Right kidney (tissue), 1 donor: ENCODE results near the gene RPL6.

Source experiments
- DNase-seq: peaks from one replicate; pipeline ENCODE4 v3.0.0-alpha.2; 2016

RPL6 gene

GRCh38 chr12:112382866-112383265 lies 26.5 kb downstream of the RPL6 start:
- DNase-seq = no peak

- peak; percentile 89 for DNase-seq
Observed at GRCh38 chr12:112381883-112382796, 27.3 kb downstream of the RPL6 start, which contains the start of gene HECTD4. TSS of gene HECTD4 (minus strand) at chr12:112382431. CDS start at chr12:112382128, 303 bp downstream.

DNA sequence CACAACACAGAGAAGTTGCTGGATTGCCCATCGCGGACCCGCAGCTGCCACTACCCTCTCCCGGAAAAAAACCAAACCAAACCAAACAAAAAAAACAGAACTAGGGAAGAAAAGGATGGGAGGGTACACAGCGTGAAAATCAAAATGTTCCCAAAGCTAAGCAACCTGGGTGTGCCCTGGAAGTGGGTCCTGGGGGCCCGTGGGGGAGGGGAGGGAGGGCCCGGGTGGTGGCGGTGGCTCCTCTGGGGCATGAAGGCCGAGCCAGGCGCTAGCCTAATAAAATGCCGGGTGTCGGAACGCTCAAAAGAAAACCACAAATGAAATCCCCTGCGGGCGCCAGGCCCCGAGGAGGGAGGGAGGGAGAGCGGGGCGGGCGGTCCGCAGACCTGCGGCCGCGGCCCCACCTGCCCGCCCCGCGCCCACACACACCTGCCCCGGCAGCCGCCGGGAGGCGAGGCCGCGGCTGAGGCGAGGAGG lies 28.0 kb downstream of the RPL6 start:
- DNase-seq = no peak

GRCh38 chr12:112380663-112381405 lies 28.6 kb downstream of the RPL6 start:
- DNase-seq = peak; percentile 62

GRCh38 chr12:112375105-112375504 lies 34.3 kb downstream of the RPL6 start:
- no peak for DNase-seq

DNA sequence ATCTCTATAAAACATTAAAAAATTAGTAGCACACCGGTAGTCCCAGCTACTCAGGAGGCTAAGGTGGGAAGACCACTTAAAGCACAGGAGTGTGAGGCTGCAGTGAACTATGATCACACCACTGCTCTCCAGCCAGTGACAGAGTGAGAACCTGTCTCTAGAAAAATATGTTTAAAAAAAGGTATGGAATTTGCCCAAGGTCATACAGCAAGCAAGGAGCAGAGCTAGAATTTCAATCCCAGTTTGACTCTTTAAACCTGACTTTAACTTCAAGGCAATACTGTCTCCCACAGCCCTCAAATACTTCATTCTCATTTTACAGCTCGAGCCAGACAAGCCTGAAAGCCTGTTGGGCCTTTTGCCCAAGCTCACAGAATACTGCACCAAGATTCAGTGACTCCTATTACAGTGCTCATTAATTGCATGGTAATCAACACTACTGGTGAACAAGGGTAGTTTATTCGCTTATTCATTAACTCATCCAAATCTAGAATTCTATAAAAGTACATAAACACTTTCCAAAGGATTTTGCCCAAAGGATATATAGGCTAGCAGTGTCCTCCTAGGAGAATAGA lies 35.2 kb downstream of the RPL6 start:
- no peak for DNase-seq

- no peak for DNase-seq
Observed at GRCh38 chr12:112370868-112371510, 38.4 kb downstream of the RPL6 start.

- no peak for DNase-seq
Observed at GRCh38 chr12:112370199-112370598, 39.2 kb downstream of the RPL6 start.

DNA sequence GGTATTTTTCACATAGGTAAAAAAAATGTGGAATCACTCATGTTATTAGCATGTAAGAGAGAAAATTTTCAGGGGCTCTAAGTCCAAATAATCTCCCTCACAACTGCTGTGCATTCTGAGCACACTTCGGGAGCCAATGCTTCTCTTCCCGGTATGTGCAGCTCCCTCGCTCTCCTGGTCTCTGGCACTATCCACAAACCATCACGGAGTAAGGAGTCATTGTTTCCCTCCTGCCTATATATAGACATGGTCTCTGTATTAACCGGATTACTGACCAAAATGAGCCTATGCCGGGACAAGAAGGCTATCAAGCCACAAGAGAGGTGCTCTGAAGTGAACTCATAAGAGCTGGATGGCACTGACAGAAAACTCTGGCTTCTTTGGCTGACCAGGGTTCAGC lies 40.5 kb downstream of the RPL6 start:
- no peak for DNase-seq

DNA sequence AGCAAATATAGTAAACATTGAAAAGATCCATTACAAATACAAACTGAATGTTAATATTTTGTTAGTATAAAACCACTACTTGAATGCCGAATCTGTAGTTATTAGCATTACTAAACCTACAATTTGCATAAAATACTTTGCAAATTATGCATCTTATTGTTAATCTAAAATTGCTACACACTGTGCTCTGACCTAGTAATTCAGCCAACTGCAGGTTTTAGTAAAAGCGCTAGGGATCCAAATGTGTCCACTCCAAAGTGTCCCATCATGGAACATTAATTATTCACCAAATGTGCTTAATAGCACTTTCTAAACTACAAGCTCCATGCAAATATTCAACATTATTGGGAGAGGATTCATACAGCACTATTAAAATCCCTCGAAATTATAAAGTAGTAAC lies 41.4 kb downstream of the RPL6 start:
- DNase-seq = no peak

- no peak for DNase-seq
Observed at GRCh38 chr12:112362310-112362709, 47.1 kb downstream of the RPL6 start.

GRCh38 chr12:112361271-112361670 lies 48.1 kb downstream of the RPL6 start:
- DNase-seq = no peak

DNA sequence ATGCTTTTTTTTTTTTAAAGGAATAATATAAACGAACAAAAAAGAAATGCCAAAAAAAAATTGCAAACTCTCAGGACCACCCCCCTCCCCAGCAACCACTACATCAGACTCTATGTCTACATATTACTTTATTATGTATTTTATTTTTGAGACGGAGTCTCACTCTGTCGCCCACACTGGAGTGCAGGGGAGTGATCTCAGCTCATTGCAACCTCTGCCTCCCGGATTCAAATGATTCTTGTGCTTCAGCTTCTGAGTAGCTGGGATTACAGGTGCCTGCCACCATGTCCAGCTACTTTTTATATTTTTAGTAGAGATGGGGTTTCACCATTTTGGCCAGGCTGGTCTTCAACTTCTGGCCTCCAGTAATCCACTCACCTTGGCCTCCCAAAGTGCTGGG lies 50.1 kb downstream of the RPL6 start:
- no peak for DNase-seq

DNA sequence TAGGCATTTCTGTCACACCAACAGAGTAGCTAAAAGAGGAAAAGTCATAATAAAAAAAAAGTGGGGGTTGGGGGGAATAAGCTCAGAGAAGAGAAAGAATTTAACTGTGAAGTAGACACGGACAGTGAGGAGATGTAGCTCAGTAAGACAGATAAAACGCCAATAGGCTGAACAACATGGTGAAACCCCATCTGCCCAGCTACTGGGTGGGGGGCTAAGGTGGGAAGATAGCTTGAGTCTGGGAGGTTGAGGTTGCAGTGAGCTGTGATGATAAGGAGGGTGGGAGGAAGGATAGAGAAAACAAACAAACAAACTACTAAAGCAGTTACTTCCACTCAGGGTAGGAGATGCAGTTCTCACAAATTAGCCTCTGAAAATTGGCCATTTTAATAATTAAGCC lies 52.2 kb downstream of the RPL6 start:
- no peak for DNase-seq
